Mucosa of descending colon (tissue), 3 donors: ENCODE data around the gene CHST14. TPM values are rescaled to one million over a fixed set of nuclear protein-coding genes. Genes with fewer than 3 reads are reported as not detected.

Experiments
- ATAC-seq: fragments of 200-7000 bp; cut with Tn5 transposase; one replicate; pipeline ENCODE4 v1.9.1; 2020; ENCODE audit warnings: mild to moderate bottlenecking, moderate library complexity
- DNase-seq, 3 donors: peaks; one replicate each; pipeline ENCODE4 v3.0.0-alpha.2; 2020
- H3K36me3 ChIP-seq: fragments of 200-600 bp; one replicate; pipeline ENCODE4 v1.8.0; 2021; ENCODE audit warnings: low read depth, mild to moderate bottlenecking
- H3K4me1 ChIP-seq: fragments of 200-600 bp; one replicate; pipeline ENCODE4 v1.8.0; 2021; ENCODE audit warnings: low read depth, mild to moderate bottlenecking
- H3K4me3 ChIP-seq: fragments of 200-600 bp; one replicate; pipeline ENCODE4 v1.8.0; 2021; ENCODE audit warnings: mild to moderate bottlenecking
- H3K9me3 ChIP-seq: fragments of 200-600 bp; one replicate; pipeline ENCODE4 v1.8.0; 2021; ENCODE audit warnings: mild to moderate bottlenecking
- intact Hi-C, 2 donors: fragments of 100-400 bp; cut with DNase I in 1 of 2; cut with micrococcal nuclease in 1 of 2; formaldehyde crosslinking; loops; one replicate each; pipeline versions ENCODE4 v1.11.0 to v1.11.1; 2022; cut with DNase I, micrococcal nuclease
- total RNA-seq, 3 donors: library from RNA; stranded (reverse); fragmentation: NEBNext Ultra II Directional in 2 of 3; extraction: Animal tissue kit (Norgen Biotek cat#: 25700) in 2 of 3; gene quantifications; one replicate each; pipeline versions ENCODE4 v1.2.1 to v1.2.4, GENCODE V29; 2021 to 2023
- TF ChIP-seq, protein P1 (sequence below): fragments of 200-600 bp; IDR thresholded peaks from one replicate; pipeline ENCODE4 v1.8.0; 2022; ENCODE audit warnings: antibody characterized with exemption, mild to moderate bottlenecking
- donor health status: DM: no; HTN: no; CAD: no; lungs with moderate emphysema.
- donor health status: DM: no; HTN: no; CAD: no.
- donor health status: DM: no; HTN: yes; CAD: no.

Gene CHST14
- total RNA-seq, 3 donors from 2014 or later = 3.5 to 10.5 (median 4.8) TPM

DNA sequence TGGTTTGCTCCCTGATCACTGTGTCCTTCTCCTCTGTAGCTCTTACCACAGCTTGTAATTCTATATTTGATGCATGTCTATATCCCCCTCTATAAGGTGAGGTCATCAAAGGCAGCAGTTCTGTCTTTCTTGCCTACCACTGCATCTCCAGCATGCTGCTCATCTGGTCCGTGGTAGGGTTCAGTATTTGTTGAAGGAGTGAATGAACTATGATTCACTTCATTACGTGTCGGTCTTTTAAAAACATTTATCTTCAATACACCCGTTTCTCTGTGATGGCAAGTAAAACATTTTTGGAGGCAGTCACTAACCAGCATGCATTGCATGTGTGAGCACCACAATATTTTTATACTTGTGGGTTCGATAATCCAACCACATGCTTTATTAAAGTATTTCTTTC is 27.6 kb downstream of the CHST14 start:
- intact Hi-C loops = no loop called here
- Histone ChIP-seq H3K4me1 (no peaks in the 10 kb centered on the region), H3K4me3 (no peak overlapping the region), H3K9me3 (no peaks in the 10 kb centered on the region), H3K36me3 (no peaks in the 10 kb centered on the region)
- DNase-seq (no peak), ATAC-seq (no peak)
- TF ChIP-seq, protein P1, sequence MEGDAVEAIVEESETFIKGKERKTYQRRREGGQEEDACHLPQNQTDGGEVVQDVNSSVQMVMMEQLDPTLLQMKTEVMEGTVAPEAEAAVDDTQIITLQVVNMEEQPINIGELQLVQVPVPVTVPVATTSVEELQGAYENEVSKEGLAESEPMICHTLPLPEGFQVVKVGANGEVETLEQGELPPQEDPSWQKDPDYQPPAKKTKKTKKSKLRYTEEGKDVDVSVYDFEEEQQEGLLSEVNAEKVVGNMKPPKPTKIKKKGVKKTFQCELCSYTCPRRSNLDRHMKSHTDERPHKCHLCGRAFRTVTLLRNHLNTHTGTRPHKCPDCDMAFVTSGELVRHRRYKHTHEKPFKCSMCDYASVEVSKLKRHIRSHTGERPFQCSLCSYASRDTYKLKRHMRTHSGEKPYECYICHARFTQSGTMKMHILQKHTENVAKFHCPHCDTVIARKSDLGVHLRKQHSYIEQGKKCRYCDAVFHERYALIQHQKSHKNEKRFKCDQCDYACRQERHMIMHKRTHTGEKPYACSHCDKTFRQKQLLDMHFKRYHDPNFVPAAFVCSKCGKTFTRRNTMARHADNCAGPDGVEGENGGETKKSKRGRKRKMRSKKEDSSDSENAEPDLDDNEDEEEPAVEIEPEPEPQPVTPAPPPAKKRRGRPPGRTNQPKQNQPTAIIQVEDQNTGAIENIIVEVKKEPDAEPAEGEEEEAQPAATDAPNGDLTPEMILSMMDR = no peak

DNA sequence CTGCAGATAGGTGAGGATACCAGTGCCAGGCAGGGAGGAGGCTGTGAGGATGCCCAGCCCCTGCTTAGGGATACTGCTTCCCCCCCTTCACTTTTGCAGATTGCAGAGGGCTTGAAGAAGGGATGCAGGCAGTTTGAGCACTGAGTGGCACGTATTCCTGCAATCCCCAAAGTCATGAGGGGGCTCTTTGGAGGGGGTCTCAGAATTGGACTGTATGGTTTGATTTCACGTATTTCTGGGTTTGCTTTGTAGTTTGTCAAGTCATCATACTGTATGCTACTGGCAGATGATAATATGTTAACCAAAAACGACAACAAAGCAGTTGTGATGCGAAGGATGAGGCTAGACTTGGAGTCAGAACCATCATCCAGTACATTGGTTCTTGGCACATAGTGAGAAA is 28.1 kb downstream of the CHST14 start:
- Histone ChIP-seq H3K9me3 (no peaks in the 10 kb centered on the region), H3K4me1 (no peaks in the 10 kb centered on the region), H3K4me3 (no peak overlapping the region), H3K36me3 (no peaks in the 10 kb centered on the region)
- DNase-seq (no peak), ATAC-seq (no peak)
- intact Hi-C loops = no loop called here
- TF ChIP-seq, protein P1 = no peak

DNA sequence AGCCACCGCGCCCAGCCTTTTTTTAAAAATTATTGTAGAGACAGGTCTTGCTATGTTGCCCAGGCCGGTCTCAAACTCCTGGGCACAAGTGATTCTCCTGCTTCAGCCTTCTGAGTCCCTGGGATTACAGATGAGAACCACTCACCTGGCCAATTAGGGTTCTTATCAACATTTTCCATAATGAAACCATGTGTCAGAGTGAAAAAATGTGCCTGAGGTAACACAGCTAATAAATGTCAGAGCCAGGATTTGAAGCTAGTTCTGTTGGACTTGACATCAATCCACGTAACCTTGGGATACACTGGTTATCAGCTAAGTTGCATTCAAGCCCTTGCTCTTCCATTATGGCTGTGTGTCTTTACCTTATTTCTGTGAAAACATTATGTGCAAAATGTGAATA is 29.1 kb downstream of the CHST14 start:
- DNase-seq (no peak), ATAC-seq (no peak)
- no peaks in the 10 kb centered on the region for H3K4me1 ChIP-seq
- intact Hi-C loops = no loop called here
- no peaks in the 10 kb centered on the region for H3K9me3 ChIP-seq
- TF ChIP-seq, protein P1 = no peak
- H3K36me3 ChIP-seq = no peaks in the 10 kb centered on the region
- no peak overlapping the region for H3K4me3 ChIP-seq

DNA sequence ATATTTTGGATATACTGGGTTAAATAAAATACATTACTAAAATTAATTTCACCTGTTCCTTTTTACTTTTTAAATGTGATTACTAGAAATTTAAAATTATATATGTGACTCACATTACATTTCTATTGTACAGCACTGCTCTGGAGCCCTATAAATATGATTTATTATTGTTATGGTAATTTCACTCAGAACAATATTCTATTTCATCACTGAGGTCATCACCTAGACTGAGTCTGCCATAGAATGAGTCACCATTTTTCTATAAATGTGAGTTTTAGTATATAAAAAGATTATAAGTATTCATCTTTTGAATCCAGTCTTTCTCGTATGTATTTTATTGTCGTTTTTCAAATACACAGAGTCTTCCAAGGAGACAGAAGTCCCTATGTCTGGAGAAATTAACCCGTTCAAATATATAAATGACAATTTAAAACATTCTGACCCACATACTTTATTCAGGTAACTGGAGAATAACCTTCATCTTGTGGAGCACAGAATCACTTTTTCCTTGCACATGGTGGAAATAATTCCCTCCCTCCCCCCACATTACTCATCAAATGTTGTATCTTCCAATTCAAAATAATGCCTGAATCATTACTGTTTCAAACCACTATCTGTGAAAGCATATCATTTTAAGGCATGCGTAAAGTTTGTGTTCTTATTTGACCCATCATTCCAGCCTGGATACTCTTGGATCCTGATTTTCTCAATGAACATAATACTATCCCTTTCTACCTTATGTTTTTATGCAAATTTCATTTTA is 30.0 kb downstream of the CHST14 start:
- H3K4me1 ChIP-seq = no peaks in the 10 kb centered on the region
- intact Hi-C loops = no loop called here
- no peaks in the 10 kb centered on the region for H3K9me3 ChIP-seq
- DNase-seq (no peak), ATAC-seq (no peak)
- H3K36me3 ChIP-seq = no peaks in the 10 kb centered on the region
- H3K4me3 ChIP-seq = no peak overlapping the region
- TF ChIP-seq, protein P1 = no peak

DNA sequence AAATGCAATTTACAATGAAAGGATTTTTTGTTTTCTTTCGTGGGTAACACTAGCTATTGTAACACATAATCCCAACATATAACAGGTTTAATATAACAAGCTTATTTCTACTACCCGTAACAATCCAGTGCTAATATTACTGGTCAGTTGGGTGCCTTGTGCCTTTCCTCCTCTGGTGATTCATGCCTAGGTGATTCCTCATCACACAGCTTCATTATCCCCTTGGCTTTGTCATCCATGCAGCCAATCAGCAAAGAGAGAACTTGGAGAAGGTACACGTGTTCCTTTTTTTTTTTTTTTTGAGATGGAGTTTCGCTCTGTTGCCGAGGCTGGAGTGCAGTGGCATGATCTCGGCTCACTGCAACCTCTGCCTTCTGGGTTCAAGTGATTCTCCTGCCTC is 30.7 kb downstream of the CHST14 start:
- TF ChIP-seq, protein P1 = no peak
- ATAC-seq = no peak
- Histone ChIP-seq H3K4me3 (no peak overlapping the region), H3K36me3 (no peaks in the 10 kb centered on the region), H3K9me3 (no peaks in the 10 kb centered on the region), H3K4me1 (no peaks in the 10 kb centered on the region)
- intact Hi-C loops = no loop called here
- no peak for DNase-seq
